GM23338 (cell line): ENCODE data around the gene FLYWCH1. TPM values are rescaled to one million over a fixed set of nuclear protein-coding genes. Genes with fewer than 3 reads are reported as not detected.
A peak's percentile ranks its signal among the peaks of the same experiment; 100 is the strongest.

Experiments
- ATAC-seq: fragments of 200-7000 bp; cut with Tn5 transposase; 3 replicates; pipeline ENCODE4 v1.9.1; 2020
- DNase-seq: peaks from one replicate; pipeline ENCODE4 v3.0.0-alpha.2; 2015; ENCODE audit warnings: low spot score
- H2AFZ ChIP-seq: fragments of 200-600 bp; sonication (generic); 2 replicates; pipeline ENCODE4 v1.8.0; 2016; ENCODE audit warnings: antibody characterized with exemption, mild to moderate bottlenecking, moderate library complexity
- H3F3A ChIP-seq: fragments of 200-600 bp; sonication (generic); replicated peaks from 2 replicates; pipeline ENCODE4 v1.8.0; 2017; ENCODE audit warnings: antibody characterized with exemption, mixed run types, low read depth
- H3K27ac ChIP-seq: fragments of 200-600 bp; sonication (generic); 2 replicates; pipeline ENCODE4 v1.6.1; 2016; ENCODE audit warnings: low read depth
- H3K27me3 ChIP-seq: fragments of 200-600 bp; sonication (generic); 2 replicates; pipeline ENCODE4 v1.8.0; 2016; ENCODE audit warnings: mild to moderate bottlenecking, mixed run types, moderate library complexity; ENCODE audit not compliant: insufficient read depth
- H3K36me3 ChIP-seq: fragments of 200-600 bp; sonication (generic); 2 replicates; pipeline ENCODE4 v1.8.0; 2016; ENCODE audit warnings: mild to moderate bottlenecking; ENCODE audit not compliant: insufficient read depth
- H3K4me1 ChIP-seq: fragments of 200-600 bp; sonication (generic); 2 replicates; pipeline ENCODE4 v1.8.0; 2016; ENCODE audit warnings: mild to moderate bottlenecking, moderate library complexity; ENCODE audit not compliant: insufficient read depth
- H3K4me2 ChIP-seq: fragments of 200-600 bp; sonication (generic); 2 replicates; pipeline ENCODE4 v1.7.1; 2017; ENCODE audit warnings: mixed run types
- H3K4me3 ChIP-seq: fragments of 200-600 bp; sonication (generic); 2 replicates; pipeline ENCODE4 v1.6.1; 2016; ENCODE audit warnings: mixed run types
- H3K79me2 ChIP-seq: fragments of 200-600 bp; sonication (generic); replicated peaks from 2 replicates; pipeline ENCODE4 v1.8.0; 2017; ENCODE audit warnings: mild to moderate bottlenecking; ENCODE audit not compliant: insufficient read depth
- H3K9me2 ChIP-seq: fragments of 200-600 bp; sonication (generic); 2 replicates; pipeline ENCODE4 v1.8.0; 2017; ENCODE audit not compliant: insufficient read depth
- H4K20me1 ChIP-seq: fragments of 200-600 bp; sonication (generic); replicated peaks from 2 replicates; pipeline ENCODE4 v1.8.0; 2017; ENCODE audit warnings: mild to moderate bottlenecking; ENCODE audit not compliant: insufficient read depth
- H3K27ac Mint-ChIP-seq: 2 replicates; pipeline ENCODE4 v1.8.0; 2020; ENCODE audit warnings: inconsistent platforms, mild to moderate bottlenecking, moderate library complexity, mixed read lengths
- H3K27me3 Mint-ChIP-seq: 3 replicates; pipeline ENCODE4 v1.8.0; 2022; ENCODE audit warnings: low read depth, mild to moderate bottlenecking, moderate library complexity, mixed read lengths, inconsistent platforms; ENCODE audit not compliant: insufficient read depth, poor library complexity
- H3K36me3 Mint-ChIP-seq: 3 replicates; pipeline ENCODE4 v1.8.0; 2021; ENCODE audit warnings: low read depth, mild to moderate bottlenecking, inconsistent platforms, moderate library complexity, mixed read lengths
- H3K4me1 Mint-ChIP-seq: 3 replicates; pipeline ENCODE4 v1.8.0; 2020; ENCODE audit warnings: mild to moderate bottlenecking, inconsistent platforms, mixed read lengths
- H3K4me3 Mint-ChIP-seq: 3 replicates; pipeline ENCODE4 v1.8.0; 2021; ENCODE audit warnings: moderate library complexity, mild to moderate bottlenecking, inconsistent platforms, mixed read lengths
- H3K9me3 Mint-ChIP-seq: 3 replicates; pipeline ENCODE4 v1.8.0; 2020; ENCODE audit warnings: moderate library complexity, mild to moderate bottlenecking, inconsistent platforms, mixed read lengths
- CREB1 ChIP-seq: fragments of 250-450 bp; sonication (Bioruptor Pico); IDR thresholded peaks from 2 replicates; pipeline ENCODE4 v1.5.0; 2020; ENCODE audit warnings: low read depth, mild to moderate bottlenecking, moderate library complexity
- CTCF ChIP-seq, 2 experiments: fragments of 200-600 bp in 1 of 2; sonication (generic) in 1 of 2; conservative IDR thresholded peaks; 2 replicates each; pipeline versions ENCODE4 v1.5.1 to v1.6.1; 2016 to 2017; ENCODE audit warnings: antibody characterized with exemption in 2 of 2, low read depth in 2 of 2, mild to moderate bottlenecking in 2 of 2, moderate library complexity in 1 of 2
- ETS1 ChIP-seq: IDR thresholded peaks from 2 replicates; pipeline ENCODE4 v1.6.1; 2016; ENCODE audit warnings: antibody characterized with exemption
- EZH2 ChIP-seq: fragments of 200-600 bp; sonication (generic); IDR thresholded peaks from one replicate; pipeline ENCODE4 v1.8.0; 2017; ENCODE audit warnings: antibody characterized with exemption, mild to moderate bottlenecking, low read depth; ENCODE audit not compliant: unreplicated experiment
- EZH2phosphoT487 ChIP-seq: fragments of 200-600 bp; sonication (generic); IDR thresholded peaks from one replicate; pipeline ENCODE4 v1.8.1; 2018; ENCODE audit warnings: antibody characterized with exemption; ENCODE audit not compliant: unreplicated experiment
- JUNB ChIP-seq: IDR thresholded peaks from one replicate; pipeline ENCODE4 v1.6.1; 2016; ENCODE audit warnings: antibody characterized with exemption; ENCODE audit not compliant: unreplicated experiment
- NANOG ChIP-seq: IDR thresholded peaks from 2 replicates; pipeline ENCODE4 v1.6.1; 2016; ENCODE audit warnings: antibody characterized with exemption, borderline replicate concordance
- POLR2AphosphoS5 ChIP-seq: IDR thresholded peaks from 2 replicates; pipeline ENCODE4 v1.6.1; 2016; ENCODE audit warnings: antibody characterized with exemption, low read depth
- STAT1 ChIP-seq: IDR thresholded peaks from one replicate; pipeline ENCODE4 v1.6.1; 2016; ENCODE audit warnings: antibody characterized with exemption; ENCODE audit not compliant: unreplicated experiment
- ZNF114 ChIP-seq: fragments of 250-450 bp; sonication (Bioruptor Pico); IDR thresholded peaks from 2 replicates; pipeline ENCODE4 v1.5.0; 2020; ENCODE audit warnings: mild to moderate bottlenecking, moderate library complexity
- ZNF331 ChIP-seq: fragments of 250-450 bp; sonication (Bioruptor Pico); IDR thresholded peaks from 2 replicates; pipeline ENCODE4 v1.5.0; 2020; ENCODE audit warnings: low read depth, mild to moderate bottlenecking, moderate library complexity
- polyA plus RNA-seq: library from polyadenylated mRNA; unstranded; fragments of >200 nt; fragmentation: Nextera tagmentation; extraction: Ambion mirVana; gene quantifications from 2 replicates; pipeline ENCODE4 v1.2.1, GENCODE V29; 2016
- total RNA-seq: library from RNA; depleted of rRNA; stranded (reverse); fragments of >200 nt; shearing (Covaris generic); gene quantifications from 2 replicates; pipeline ENCODE4 v1.2.3, GENCODE V29; 2014
- TF ChIP-seq, protein P1 (sequence below): IDR thresholded peaks from one replicate; pipeline ENCODE4 v1.6.1; 2018; ENCODE audit warnings: antibody characterized with exemption; ENCODE audit not compliant: unreplicated experiment
- TF ChIP-seq, protein P2 (sequence below): fragments of 250-450 bp; sonication (Bioruptor Pico); IDR thresholded peaks from 2 replicates; pipeline ENCODE4 v1.5.0; 2020; ENCODE audit warnings: mild to moderate bottlenecking, moderate library complexity

Gene FLYWCH1
- total and polyA plus RNA-seq, 2 experiments from 2014 or later = 6.0 to 29.3 TPM

DNA sequence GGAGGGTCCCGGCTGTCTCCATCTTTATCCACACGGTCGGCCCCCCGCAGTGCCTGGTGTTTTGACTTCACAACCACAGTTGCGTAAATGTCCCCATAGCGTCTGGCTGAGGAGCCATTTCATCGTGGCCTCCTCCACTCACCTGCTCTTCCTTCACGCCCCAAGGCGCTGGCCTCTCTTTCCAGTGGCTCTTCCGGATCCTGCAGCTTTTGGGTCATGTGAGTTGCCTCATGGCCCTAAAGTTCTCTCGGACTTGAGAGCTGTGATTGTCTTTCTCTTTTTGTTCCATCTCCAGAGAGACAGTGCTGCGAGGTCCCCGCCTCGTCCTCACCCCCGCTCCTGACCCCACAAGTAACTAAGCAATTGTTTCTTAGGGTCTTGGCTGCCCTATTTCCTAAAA is 22.7 kb downstream of the FLYWCH1 start:
- no peak overlapping the region; the same call in 2 of the 3 replicates for H3K4me3 Mint-ChIP-seq
- ATAC-seq = no peak

More for the DNA sequence above, 22.7 kb downstream of the FLYWCH1 start:
- Histone ChIP-seq H3K79me2 (no peaks in the 10 kb centered on the region), H3K27ac (no peak overlapping the region), H3K36me3 (no peaks in the 10 kb centered on the region), H3K4me1 (no peaks in the 10 kb centered on the region), H3K27me3 (no peaks in the 10 kb centered on the region), H4K20me1 (no peaks in the 10 kb centered on the region; the same call in 1 of the 2 replicates), H3K4me2 (no peak overlapping the region), H3K9me2 (no peaks in the 10 kb centered on the region), H3K4me3 (no peak overlapping the region), H3F3A (no peaks in the 10 kb centered on the region), H2AFZ (no peak overlapping the region)
- peaks cover 6% of the 10 kb centered on the region for H3K27me3 Mint-ChIP-seq
- peaks cover 15% of the 10 kb centered on the region; the same call in 2 of the 3 replicates for H3K36me3 Mint-ChIP-seq
- H3K4me1 Mint-ChIP-seq = peaks cover 4% of the 10 kb centered on the region; the same call in 1 of the 3 replicates
- peak overlapping the region; percentile 14 for H3K27ac Mint-ChIP-seq
- DNase-seq = no peak
- TF ChIP-seq STAT1 (no peak), JUNB (no peak), ETS1 (no peak), CREB1 (CRISPR knock-in tag) (no peak), NANOG (no peak), EZH2phosphoT487 (no peak), EZH2 (no peak), ZNF114 (CRISPR knock-in tag) (no peak), CTCF (conservative IDR thresholded peaks at IDR 0.05; ENCODE audit: low read depth in 2 of 2) (no peak), POLR2AphosphoS5 (no peak), ZNF331 (no peak)
- TF ChIP-seq, protein P1, sequence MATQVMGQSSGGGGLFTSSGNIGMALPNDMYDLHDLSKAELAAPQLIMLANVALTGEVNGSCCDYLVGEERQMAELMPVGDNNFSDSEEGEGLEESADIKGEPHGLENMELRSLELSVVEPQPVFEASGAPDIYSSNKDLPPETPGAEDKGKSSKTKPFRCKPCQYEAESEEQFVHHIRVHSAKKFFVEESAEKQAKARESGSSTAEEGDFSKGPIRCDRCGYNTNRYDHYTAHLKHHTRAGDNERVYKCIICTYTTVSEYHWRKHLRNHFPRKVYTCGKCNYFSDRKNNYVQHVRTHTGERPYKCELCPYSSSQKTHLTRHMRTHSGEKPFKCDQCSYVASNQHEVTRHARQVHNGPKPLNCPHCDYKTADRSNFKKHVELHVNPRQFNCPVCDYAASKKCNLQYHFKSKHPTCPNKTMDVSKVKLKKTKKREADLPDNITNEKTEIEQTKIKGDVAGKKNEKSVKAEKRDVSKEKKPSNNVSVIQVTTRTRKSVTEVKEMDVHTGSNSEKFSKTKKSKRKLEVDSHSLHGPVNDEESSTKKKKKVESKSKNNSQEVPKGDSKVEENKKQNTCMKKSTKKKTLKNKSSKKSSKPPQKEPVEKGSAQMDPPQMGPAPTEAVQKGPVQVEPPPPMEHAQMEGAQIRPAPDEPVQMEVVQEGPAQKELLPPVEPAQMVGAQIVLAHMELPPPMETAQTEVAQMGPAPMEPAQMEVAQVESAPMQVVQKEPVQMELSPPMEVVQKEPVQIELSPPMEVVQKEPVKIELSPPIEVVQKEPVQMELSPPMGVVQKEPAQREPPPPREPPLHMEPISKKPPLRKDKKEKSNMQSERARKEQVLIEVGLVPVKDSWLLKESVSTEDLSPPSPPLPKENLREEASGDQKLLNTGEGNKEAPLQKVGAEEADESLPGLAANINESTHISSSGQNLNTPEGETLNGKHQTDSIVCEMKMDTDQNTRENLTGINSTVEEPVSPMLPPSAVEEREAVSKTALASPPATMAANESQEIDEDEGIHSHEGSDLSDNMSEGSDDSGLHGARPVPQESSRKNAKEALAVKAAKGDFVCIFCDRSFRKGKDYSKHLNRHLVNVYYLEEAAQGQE = no peak
- TF ChIP-seq, protein P2, sequence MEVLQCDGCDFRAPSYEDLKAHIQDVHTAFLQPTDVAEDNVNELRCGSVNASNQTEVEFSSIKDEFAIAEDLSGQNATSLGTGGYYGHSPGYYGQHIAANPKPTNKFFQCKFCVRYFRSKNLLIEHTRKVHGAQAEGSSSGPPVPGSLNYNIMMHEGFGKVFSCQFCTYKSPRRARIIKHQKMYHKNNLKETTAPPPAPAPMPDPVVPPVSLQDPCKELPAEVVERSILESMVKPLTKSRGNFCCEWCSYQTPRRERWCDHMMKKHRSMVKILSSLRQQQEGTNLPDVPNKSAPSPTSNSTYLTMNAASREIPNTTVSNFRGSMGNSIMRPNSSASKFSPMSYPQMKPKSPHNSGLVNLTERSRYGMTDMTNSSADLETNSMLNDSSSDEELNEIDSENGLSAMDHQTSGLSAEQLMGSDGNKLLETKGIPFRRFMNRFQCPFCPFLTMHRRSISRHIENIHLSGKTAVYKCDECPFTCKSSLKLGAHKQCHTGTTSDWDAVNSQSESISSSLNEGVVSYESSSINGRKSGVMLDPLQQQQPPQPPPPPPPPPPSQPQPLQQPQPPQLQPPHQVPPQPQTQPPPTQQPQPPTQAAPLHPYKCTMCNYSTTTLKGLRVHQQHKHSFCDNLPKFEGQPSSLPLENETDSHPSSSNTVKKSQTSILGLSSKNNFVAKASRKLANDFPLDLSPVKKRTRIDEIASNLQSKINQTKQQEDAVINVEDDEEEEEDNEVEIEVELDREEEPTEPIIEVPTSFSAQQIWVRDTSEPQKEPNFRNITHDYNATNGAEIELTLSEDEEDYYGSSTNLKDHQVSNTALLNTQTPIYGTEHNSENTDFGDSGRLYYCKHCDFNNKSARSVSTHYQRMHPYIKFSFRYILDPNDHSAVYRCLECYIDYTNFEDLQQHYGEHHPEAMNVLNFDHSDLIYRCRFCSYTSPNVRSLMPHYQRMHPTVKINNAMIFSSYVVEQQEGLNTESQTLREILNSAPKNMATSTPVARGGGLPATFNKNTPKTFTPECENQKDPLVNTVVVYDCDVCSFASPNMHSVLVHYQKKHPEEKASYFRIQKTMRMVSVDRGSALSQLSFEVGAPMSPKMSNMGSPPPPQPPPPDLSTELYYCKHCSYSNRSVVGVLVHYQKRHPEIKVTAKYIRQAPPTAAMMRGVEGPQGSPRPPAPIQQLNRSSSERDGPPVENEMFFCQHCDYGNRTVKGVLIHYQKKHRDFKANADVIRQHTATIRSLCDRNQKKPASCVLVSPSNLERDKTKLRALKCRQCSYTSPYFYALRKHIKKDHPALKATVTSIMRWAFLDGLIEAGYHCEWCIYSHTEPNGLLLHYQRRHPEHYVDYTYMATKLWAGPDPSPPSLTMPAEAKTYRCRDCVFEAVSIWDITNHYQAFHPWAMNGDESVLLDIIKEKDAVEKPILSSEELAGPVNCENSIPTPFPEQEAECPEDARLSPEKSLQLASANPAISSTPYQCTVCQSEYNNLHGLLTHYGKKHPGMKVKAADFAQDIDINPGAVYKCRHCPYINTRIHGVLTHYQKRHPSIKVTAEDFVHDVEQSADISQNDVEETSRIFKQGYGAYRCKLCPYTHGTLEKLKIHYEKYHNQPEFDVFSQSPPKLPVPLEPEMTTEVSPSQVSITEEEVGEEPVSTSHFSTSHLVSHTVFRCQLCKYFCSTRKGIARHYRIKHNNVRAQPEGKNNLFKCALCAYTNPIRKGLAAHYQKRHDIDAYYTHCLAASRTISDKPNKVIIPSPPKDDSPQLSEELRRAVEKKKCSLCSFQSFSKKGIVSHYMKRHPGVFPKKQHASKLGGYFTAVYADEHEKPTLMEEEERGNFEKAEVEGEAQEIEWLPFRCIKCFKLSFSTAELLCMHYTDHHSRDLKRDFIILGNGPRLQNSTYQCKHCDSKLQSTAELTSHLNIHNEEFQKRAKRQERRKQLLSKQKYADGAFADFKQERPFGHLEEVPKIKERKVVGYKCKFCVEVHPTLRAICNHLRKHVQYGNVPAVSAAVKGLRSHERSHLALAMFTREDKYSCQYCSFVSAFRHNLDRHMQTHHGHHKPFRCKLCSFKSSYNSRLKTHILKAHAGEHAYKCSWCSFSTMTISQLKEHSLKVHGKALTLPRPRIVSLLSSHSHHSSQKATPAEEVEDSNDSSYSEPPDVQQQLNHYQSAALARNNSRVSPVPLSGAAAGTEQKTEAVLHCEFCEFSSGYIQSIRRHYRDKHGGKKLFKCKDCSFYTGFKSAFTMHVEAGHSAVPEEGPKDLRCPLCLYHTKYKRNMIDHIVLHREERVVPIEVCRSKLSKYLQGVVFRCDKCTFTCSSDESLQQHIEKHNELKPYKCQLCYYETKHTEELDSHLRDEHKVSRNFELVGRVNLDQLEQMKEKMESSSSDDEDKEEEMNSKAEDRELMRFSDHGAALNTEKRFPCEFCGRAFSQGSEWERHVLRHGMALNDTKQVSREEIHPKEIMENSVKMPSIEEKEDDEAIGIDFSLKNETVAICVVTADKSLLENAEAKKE (CRISPR knock-in tag) = no peak
- H3K9me3 Mint-ChIP-seq = no peaks in the 10 kb centered on the region
